GM21381 (cell line): ENCODE results near the gene FBXW8.

Source experiments
- ATAC-seq: cut with Tn5 transposase; IDR thresholded peaks from one replicate; pipeline ENCODE4 v1.9.1; 2021; ENCODE audit warnings: mild to moderate bottlenecking, moderate library complexity; ENCODE audit not compliant: unreplicated experiment

The FBXW8 gene

GRCh38 chr12:116924558-116925453 is 14.1 kb downstream of the FBXW8 start:
- peak; percentile 89 for ATAC-seq

DNA sequence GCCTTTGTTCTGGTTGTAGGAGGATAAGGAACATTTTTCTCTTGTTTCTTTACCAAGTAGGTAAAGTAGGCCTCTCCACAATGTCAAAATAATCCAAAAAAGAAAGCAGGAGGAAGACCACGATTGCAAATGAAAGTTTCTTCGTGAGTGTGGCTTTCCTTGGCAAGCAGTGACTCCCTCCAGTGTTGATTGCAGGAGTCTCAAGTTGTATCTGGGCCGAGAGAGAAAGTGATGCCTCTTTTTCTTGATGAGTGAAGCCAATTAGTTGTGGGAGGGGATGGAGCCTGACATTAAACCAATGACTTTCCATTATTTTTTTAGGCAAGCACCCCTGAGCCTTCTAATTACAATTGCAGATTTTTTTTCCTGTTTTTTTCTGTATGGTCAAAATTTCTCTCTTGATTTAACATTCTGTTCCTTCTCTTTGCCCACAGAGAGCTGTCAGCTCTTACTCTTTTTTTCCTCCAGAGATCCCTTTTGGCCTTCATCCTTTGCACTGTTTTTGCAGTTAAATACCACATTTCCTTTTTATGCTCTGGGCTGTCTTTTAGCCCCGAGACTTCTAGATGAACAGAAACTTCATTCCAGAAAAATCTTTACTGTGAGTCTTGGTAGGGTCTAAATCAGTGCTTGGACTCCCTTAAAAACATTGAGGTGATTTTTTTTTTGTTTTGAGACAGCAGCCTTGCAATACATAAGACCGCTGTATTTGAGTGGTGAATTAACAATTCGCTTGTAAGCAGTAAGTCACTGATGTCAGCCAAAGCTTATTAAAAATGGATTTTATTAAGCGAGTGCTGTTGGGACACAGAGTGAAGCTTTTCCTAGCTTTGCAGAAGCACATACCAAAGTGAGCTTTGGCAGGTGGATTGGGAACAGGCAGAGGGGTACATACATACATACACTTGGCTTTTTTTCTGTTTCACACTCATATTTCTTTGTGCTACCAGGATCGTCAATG is 15.8 kb downstream of the FBXW8 start:
- no peak for ATAC-seq

GRCh38 chr12:116927244-116927940 is 16.6 kb downstream of the FBXW8 start:
- ATAC-seq = no peak

GRCh38 chr12:116928504-116928903 is 17.8 kb downstream of the FBXW8 start:
- no peak for ATAC-seq

DNA sequence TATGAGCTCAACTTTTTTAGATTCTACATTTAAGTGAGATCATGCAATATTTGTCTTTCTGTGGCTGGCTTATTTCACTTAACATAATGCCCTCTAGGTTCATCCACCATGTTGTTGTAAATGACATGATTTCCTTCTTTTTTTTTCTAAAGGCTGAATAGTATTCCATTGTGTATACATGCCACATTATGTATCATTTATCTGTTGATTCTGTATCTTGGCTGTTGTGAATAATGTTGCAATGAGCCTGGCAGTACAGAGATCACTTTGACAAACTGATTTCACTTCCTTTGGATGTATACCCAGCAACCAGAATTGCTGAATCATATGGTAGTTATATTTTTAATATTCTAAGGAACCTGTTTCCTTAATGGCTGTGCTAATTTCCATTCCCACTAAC is 19.1 kb downstream of the FBXW8 start:
- no peak for ATAC-seq

DNA sequence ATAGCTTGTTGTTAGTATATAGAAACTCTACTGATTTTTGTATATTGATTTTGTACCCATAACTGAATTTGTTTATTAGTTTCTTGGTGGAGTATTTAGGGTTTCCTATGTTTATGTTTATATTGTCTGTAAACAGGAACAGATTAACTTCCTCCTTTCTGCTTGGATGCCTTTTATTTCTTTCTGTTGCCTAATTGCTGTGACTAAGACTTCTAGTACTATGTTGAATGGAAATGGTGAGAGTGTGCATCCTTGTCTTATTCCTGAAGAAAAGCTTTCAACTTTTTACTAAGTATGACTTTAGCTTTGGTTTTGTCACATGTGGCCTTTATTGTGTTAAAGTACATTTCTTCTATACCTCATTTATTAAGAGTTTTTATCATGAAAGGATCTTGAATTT is 20.9 kb downstream of the FBXW8 start:
- ATAC-seq = no peak

DNA sequence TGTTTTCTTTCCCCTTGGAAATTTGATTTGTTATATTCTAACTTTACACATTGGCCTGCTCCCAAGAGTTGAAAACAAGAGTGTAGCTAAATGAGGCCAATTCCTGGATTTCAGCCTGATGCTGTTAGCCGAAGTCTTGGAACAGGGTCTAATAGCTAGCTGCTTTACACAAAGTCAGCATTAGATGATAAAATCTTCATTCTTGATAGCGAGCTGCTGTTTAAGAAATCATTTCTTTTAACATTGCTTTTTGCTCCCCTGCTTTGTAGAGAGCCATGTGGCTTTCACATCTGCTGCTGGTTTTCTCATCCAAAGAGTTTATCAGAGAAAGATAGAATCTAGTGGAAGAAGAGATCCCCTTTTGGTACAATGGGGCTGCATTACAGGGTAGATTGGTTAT is 22.3 kb downstream of the FBXW8 start:
- no peak for ATAC-seq

- ATAC-seq = no peak
Observed at GRCh38 chr12:116933512-116934246, 22.9 kb downstream of the FBXW8 start.

DNA sequence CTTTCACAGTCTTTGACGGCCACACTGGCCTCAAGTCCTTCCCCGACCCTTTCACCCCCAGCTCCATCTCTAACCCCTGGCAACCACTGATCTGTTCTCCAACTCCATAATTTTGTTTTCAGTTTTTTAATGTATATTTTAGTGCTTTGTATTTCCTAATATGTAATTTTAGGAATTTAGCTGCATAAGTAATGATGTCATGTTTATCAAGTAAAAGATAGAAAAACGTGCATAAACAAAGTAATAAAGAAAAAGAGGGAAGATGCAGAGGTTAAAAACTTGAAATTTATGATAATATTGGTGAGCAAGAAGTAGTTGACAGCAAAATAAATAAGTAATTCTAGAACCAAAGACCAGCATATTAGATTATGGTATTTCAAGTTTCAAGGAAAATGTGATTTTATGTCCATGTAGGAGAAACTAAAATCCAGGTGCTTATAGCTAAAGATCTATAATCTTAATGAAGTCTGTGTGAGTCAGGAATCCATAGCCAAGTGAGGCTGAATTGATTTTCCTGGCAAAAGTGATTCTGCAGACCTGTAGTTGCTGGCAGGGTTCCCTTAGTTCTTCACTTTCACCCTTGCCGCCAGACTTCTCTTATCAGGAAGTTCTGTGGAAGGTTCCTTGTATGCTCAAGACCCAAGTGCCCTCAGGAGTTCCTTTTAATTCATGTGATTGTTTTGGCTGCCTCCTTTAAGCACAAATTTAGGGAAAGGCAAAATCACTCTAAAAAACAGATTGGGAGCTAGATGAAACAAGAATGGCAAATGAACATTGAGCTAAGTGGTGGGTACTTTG is 24.4 kb downstream of the FBXW8 start:
- ATAC-seq = no peak

DNA sequence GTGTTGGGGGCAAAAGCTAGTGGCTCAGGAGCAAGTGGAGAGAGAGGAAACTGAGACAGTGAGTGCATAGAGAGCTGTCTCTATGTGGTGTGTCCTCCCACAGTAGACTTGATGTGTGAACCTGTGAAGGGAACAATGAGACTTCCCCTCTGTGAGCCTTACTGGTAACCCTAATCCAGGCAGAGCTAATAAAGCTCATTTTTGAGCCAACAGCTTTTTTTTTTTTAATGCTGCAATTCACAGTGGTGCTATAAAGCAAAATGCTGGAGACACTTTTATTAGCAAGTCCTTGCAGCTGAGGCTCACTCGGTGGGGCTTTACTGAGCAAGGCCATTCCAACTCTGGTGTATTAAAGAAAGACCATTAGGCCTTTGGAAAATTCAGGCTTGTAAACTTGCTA is 26.9 kb downstream of the FBXW8 start:
- ATAC-seq = no peak

GRCh38 chr12:116939734-116940133 is 29.0 kb downstream of the FBXW8 start:
- no peak for ATAC-seq

DNA sequence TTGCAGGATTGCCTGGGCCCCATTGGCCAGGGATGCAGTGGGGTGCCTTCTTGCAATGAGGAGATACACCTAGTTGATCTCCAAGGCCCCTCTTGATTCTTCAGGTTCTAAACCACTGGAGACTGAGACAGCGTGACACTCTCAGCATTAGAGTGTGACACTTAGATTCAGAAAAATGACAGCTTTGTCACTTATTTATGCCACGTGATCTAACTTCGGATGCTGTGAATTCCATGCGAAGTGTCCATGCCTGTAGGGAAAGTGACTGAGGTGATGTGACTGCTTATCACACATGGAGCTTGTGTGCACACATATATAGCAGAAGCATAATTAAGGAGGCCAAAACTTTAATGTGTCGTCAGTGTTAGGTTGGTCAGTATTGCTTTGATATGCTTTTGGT is 30.4 kb downstream of the FBXW8 start:
- no peak for ATAC-seq

DNA sequence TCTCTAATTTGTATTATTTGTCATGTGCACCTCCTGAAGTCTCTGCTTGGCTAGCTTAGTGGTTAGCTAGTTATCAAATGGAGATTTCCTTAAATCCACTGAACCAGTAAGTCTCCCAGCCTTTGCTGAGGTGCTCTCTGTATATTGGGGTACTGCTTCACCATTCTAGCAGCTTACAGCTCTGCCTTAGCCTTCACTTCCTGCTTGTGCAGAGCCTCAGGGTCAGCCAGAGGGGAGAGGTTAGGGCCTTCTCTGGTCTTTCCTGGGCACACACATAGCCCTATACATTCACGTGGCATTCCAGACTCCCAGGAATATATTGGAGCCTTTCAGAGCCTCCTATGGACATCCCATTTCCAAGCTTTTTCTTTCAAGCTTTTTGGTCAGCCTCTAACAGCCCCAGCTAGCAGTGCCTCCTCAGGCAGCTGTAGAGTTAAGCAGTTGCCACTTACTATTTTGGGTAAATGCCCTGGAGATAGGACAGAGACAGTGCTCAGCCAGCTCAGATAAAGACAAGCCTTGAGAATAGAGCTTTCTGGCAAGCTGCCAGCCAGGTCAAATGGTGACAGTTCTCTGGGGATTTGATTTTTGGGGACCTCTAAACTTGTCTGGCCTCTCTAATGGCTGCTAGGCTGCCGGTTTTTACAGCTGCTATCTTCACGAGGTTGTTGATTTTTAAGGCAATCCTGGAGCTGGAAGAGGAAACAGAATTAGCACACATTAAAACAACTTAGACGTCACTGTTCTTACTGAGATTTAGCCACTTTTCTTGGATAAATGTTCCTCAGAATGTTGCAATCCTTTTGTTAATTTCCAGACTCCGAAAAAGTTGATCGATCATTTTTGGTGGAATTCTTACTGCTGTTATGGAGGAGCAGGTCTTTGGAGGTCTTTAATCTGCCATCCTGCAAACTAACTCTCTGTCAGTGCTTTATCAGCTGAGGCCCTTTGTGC is 32.9 kb downstream of the FBXW8 start:
- ATAC-seq = no peak

DNA sequence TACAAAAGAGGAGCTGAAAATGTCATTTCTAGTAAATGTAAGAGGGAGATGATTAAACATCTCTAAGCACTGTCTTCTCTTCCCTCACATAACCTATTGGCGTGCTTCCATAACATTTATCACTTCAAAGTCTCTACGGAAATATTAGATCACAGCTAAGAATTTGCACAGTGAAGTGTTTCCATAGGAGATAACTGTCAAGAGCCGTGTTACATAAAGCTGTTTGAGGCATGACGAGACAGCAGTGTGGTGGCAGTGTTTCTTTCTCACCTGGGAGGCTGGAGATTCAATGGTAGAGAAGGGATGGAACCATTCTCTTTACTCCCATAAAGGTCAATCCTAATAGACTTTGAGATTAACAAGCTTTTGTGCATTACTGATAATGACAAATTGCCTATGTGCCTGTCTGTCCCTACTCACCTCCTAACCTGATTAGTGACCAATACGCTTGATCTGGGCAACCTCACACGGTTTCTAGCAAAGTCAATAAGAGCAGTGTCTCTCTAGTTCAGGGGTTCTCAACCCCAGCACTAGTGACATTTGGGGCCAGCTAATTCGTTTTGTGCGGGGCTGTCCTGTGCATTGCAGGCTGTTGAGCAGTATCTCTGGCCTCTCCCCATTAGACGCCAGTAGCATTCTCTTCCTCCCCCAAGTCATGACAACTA is 35.3 kb downstream of the FBXW8 start:
- ATAC-seq = no peak

DNA sequence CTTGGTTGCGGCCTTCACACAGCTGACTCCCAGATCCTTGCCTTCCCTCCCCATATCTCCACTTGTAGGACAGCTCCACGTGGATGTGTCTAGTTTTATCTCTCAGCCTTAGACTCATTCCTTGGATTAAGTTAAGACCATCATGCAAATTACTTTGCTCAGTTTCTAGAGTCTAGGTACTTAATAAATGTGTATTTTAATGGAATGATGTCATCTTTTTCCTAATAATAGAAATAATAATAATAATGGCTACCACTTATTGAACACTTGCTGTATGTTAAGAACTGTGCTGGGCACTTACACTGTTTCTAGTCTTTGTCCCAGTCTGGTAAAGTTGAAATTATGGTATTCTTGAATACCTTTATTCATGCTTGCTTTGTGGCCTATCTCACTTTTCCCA is 37.5 kb downstream of the FBXW8 start:
- no peak for ATAC-seq

DNA sequence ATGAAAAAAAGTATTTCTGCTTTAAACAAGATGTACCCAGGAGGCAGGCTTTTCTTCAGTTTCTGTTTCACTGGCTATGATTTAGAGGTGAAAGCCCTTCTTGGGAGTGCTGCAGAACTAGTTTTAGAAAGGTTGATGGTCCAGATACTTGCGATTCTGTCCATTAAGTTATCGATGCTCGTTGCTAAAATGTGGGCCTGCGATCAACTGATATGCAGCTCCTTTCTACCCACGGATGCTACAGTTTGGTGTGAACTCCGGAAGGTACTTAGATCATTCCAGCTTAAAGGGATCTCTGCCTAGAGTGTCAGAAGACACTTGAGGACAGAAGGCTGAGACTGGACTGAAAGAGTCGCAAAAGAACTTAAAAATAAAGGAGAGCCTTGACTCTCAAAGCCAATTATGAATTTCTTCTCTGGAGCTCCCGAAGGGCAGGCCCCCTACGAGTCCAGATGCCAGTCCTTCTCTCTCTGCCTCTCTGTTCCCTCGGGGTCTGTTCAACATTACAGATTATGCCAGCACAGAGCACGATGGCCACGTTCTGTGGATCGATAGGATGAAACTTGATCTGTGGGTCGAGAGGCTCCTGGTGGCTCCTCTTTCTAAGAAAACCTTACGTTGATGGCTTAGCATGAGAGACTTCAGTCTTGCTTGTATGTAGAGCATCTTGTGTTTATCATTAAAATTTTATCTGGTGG is 40.0 kb downstream of the FBXW8 start:
- ATAC-seq = no peak

DNA sequence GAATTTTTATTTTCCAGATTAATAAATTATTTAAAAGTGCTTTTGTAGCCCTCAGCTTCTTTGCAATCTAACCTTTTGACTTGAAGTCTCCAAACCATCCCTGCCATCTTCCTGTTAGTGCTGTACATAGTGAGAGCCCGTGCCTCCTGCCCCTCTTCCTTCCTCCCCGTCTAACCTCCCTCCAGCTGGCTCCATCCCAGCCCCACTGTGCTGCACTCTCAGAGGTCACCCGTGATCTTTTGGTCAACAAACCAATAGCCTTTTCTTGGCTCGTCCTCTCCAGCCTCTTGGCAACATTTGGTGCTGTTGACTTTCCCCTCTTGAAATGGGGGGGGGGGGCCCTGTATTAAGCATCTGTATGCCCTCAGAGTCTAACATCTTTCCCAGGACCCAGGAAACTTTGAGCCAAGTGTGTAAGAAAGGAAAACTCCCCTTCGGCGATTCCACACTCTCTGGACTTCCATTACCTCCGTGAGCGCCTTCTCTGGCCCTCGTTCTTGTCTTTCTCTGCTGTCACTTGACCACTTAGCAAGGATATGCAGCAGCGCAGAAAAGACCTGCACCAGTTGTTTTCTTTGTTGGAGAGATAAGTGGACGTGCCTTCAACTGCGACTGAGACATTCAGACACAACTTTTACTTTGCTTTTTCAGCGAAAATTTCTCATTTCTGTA is 44.1 kb downstream of the FBXW8 start:
- no peak for ATAC-seq
